Fibroblast of villous mesenchyme (primary cell): ENCODE results near the gene NALCN. TPM values are rescaled to one million over a fixed set of nuclear protein-coding genes. Genes with fewer than 3 reads are reported as not detected.
A peak's percentile ranks its signal among the peaks of the same experiment; 100 is the strongest.

ENCODE experiments used
- DNase-seq: peaks from one replicate; pipeline ENCODE4 v3.0.0-alpha.2; 2010; ENCODE audit warnings: low read depth
- H3K4me3 ChIP-seq: 2 replicates; pipeline ENCODE4 v1.5.1; 2011; ENCODE audit warnings: low read depth, mild to moderate bottlenecking, low read length
- CTCF ChIP-seq: IDR thresholded peaks from 2 replicates; pipeline ENCODE4 v1.5.1; 2012; ENCODE audit warnings: low read depth, mild to moderate bottlenecking, low read length; ENCODE audit not compliant: insufficient read depth
- total RNA-seq: library from RNA; depleted of rRNA; stranded (reverse); fragments of >200 nt; gene quantifications from 2 replicates; pipeline ENCODE4 v1.2.3, GENCODE V29; 2012

NALCN gene
- total RNA-seq, 1 donor = 1.7 TPM

- peak; percentile 28 for DNase-seq
- TF ChIP-seq CTCF = no peak
Observed at GRCh38 chr13:101152184-101152583, 264.1 kb downstream of the NALCN start.

GRCh38 chr13:101150998-101151397, 265.3 kb downstream of the NALCN start:
- TF ChIP-seq CTCF = no peak
- no peak overlapping the region for H3K4me3 ChIP-seq
- peak; percentile 23 for DNase-seq

More at GRCh38 chr13:101152184-101152583, 264.1 kb downstream of the NALCN start:
- H3K4me3 ChIP-seq = no peak overlapping the region

- H3K4me3 ChIP-seq = no peak overlapping the region
- peak; percentile 41 for TF ChIP-seq CTCF
- peak; percentile 47 for DNase-seq
Observed at GRCh38 chr13:101149735-101150384, 266.4 kb downstream of the NALCN start.

- H3K4me3 ChIP-seq = no peak overlapping the region
- no peak for DNase-seq
- TF ChIP-seq CTCF = no peak
Observed at GRCh38 chr13:101146101-101146898, 270.0 kb downstream of the NALCN start.

GRCh38 chr13:101144808-101145419, 271.4 kb downstream of the NALCN start:
- peak; percentile 54 for TF ChIP-seq CTCF
- H3K4me3 ChIP-seq = no peak overlapping the region
- peak; percentile 78 for DNase-seq

GRCh38 chr13:101140936-101141335, 275.4 kb downstream of the NALCN start:
- TF ChIP-seq CTCF = no peak
- DNase-seq = no peak
- H3K4me3 ChIP-seq = no peak overlapping the region
